Measurements from ENCODE around the gene FBXO38. TPM values are rescaled to one million over a fixed set of nuclear protein-coding genes. Genes with fewer than 3 reads are reported as not detected.

The FBXO38 gene
- polyA plus RNA-seq, 1 of the 3 experiments (the other 2 are of a cell fraction), result 15.5 TPM

- Histone ChIP-seq H3K4me2 (no peak overlapping the region), H3K4me1 (ENCODE audit: control insufficient read depth in 1 of 2, insufficient read depth in 2 of 2, low read depth in 1 of 2, low read length in 1 of 2) (peaks cover 0 to 13% of the 10 kb centered on the region in 2 experiments; a peak in 3 of 4 replicates), H3K9me3 (no peaks in the 10 kb centered on the region), H2AFZ (ENCODE audit: low read depth) (no peak overlapping the region), H4K20me1 (ENCODE audit: insufficient read depth) (peaks cover 3% of the 10 kb centered on the region), H3K27ac (ENCODE audit: low read depth in 2 of 2, low read length in 1 of 2) (no peak overlapping the region), H3K4me3 (ENCODE audit: low read depth in 2 of 2, low read length in 1 of 2) (no peak overlapping the region), H3F3A (replicated peaks; ENCODE audit: insufficient read depth) (peaks cover 7% of the 10 kb centered on the region), H3K79me2 (ENCODE audit: insufficient read depth) (peaks cover 44% of the 10 kb centered on the region), H3K27me3 (ENCODE audit: insufficient read depth) (no peaks in the 10 kb centered on the region), H3K36me3 (replicated peaks in 1 of 2; ENCODE audit: control insufficient read depth in 1 of 2, insufficient read depth in 2 of 2, low read length in 1 of 2) (peaks cover 64 to 93% of the 10 kb centered on the region in 2 experiments), H3K9me2 (no peaks in the 10 kb centered on the region), H3K9ac (no peak overlapping the region)
- ChIA-PET CTCF (interaction anchor here (1.2 to 2.9 kb wide), 3 partner anchors 11 to 332 kb away, joined by 3 to 8 read pairs (median 5); no protein-coding TSS in a partner anchor), POLR2A (no interaction called here)
- 96% methylated on average over 5 of the region's 5 CpGs for WGBS (ENCODE audit: low lambda C conversion rate)
- 0 out of 2 replicates have a peak, but pooled peaks have one; percentile 8 for TF ChIP-seq CTCF (IDR thresholded peaks at IDR 0.05)
- TF ChIP-seq USF1 (IDR thresholded peaks at IDR 0.05; ENCODE audit: borderline replicate concordance, low read depth), result no peak
- DNase-seq, result no peak
Measured at GRCh38 chr5:148398698-148399121, 15.0 kb downstream of the FBXO38 start.

GRCh38 chr5:148401604-148402003, 17.8 kb downstream of the FBXO38 start:
- Histone ChIP-seq H3F3A (replicated peaks; ENCODE audit: insufficient read depth) (peaks cover 7% of the 10 kb centered on the region), H3K27me3 (ENCODE audit: insufficient read depth) (no peaks in the 10 kb centered on the region), H3K4me1 (ENCODE audit: control insufficient read depth in 1 of 2, insufficient read depth in 2 of 2, low read depth in 1 of 2, low read length in 1 of 2) (peaks cover 0 to 13% of the 10 kb centered on the region in 2 experiments; a peak in 2 of 4 replicates), H3K9ac (no peak overlapping the region), H2AFZ (ENCODE audit: low read depth) (no peak overlapping the region), H3K9me3 (no peaks in the 10 kb centered on the region), H4K20me1 (ENCODE audit: insufficient read depth) (no peaks in the 10 kb centered on the region), H3K4me3 (ENCODE audit: low read depth in 2 of 2, low read length in 1 of 2) (no peak overlapping the region), H3K27ac (ENCODE audit: low read depth in 2 of 2, low read length in 1 of 2) (peak overlapping the region in 1 of 2 experiments; percentile 61; a peak in 2 of 4 replicates), H3K4me2 (peak overlapping the region; percentile 20; the same call in 1 of the 2 replicates), H3K9me2 (no peaks in the 10 kb centered on the region), H3K36me3 (replicated peaks in 1 of 2; ENCODE audit: control insufficient read depth in 1 of 2, insufficient read depth in 2 of 2, low read length in 1 of 2) (peaks cover 70 to 95% of the 10 kb centered on the region in 2 experiments), H3K79me2 (ENCODE audit: insufficient read depth) (peaks cover 38% of the 10 kb centered on the region)
- DNase-seq, result no peak
- TF ChIP-seq ZBTB33 (IDR thresholded peaks at IDR 0.05; ENCODE audit: borderline replicate concordance, low read depth) (no peak), FOSL2 (IDR thresholded peaks at IDR 0.05; ENCODE audit: borderline replicate concordance, low read depth) (no peak), FOXJ3 (CRISPR knock-in tag; IDR thresholded peaks at IDR 0.05) (no peak), SMC3 (IDR thresholded peaks at IDR 0.05; ENCODE audit: low read depth, low read length) (no peak), RFX5 (IDR thresholded peaks at IDR 0.05; ENCODE audit: low read length) (no peak), POLR2AphosphoS5 (IDR thresholded peaks at IDR 0.05; ENCODE audit: low read depth, low read length) (no peak), NRF1 (IDR thresholded peaks at IDR 0.05; ENCODE audit: low read depth, low read length) (no peak), NFIC (IDR thresholded peaks at IDR 0.05; ENCODE audit: borderline replicate concordance) (no peak), MEF2A (IDR thresholded peaks at IDR 0.05; ENCODE audit: borderline replicate concordance, low read depth) (no peak), JUND (IDR thresholded peaks at IDR 0.05) (no peak), TEAD4 (IDR thresholded peaks at IDR 0.05; ENCODE audit: borderline replicate concordance, insufficient read depth) (no peak), YY1 (IDR thresholded peaks at IDR 0.05; ENCODE audit: low read depth) (no peak), MAX (IDR thresholded peaks at IDR 0.05; ENCODE audit: low read depth) (no peak), RCOR1 (IDR thresholded peaks at IDR 0.05; ENCODE audit: low read length) (no peak), FOXM1 (IDR thresholded peaks at IDR 0.05; ENCODE audit: low read depth) (no peak), ELF1 (IDR thresholded peaks at IDR 0.05) (no peak), PBX3 (IDR thresholded peaks at IDR 0.05) (no peak)
- 62% methylated on average over 2 of the region's 2 CpGs for WGBS (ENCODE audit: low lambda C conversion rate)
- CTCF ChIA-PET, result interaction anchor here (1.1 to 1.6 kb wide), 4 partner anchors 12 to 80 kb away, joined by 3 to 4 read pairs (median 3); no protein-coding TSS in a partner anchor
- POLR2A ChIA-PET, result interaction anchor here (1.3 kb wide), 1 partner anchor 17 kb away, joined by 3 read pairs; no protein-coding TSS in a partner anchor
